Stimulated activated CD8-positive, alpha-beta memory T cell treated with anti-CD3 and anti-CD28 coated beads, Interleukin-2, amount 100 ng/mL, for 1 hour (primary cell): ENCODE data around the gene OR9K2.
"Not testable (repeated sequence)": the region's sequence is repeated elsewhere in the genome, so short reads cannot be mapped to it uniquely, and the experiment has no call there.

ENCODE experiments used
- DNase-seq, 2 donors: peaks; one replicate each; pipeline ENCODE4 v3.0.0-alpha.2; 2020; ENCODE audit warnings: low read depth in 2 of 2

OR9K2 gene

GRCh38 chr12:55126106-55126505, at the start of gene OR9K2:
TSS of gene OR9K2 (plus strand) at chr12:55126406. CDS start at chr12:55129835, 3,429 bp downstream.
- no peak for DNase-seq

GRCh38 chr12:55092579-55092978, 33.6 kb upstream of the OR9K2 start:
- no peak for DNase-seq

- DNase-seq: no peak
Measured at GRCh38 chr12:55112378-55112875, 13.8 kb upstream of the OR9K2 start.

GRCh38 chr12:55116152-55116551, 10.1 kb upstream of the OR9K2 start:
- no peak for DNase-seq

- no peak for DNase-seq
Measured at GRCh38 chr12:55132816-55133215, 6.6 kb downstream of the OR9K2 start.

- peak in 1 of 2 donors; percentile 1 for DNase-seq
Measured at GRCh38 chr12:55142669-55143565, 16.7 kb downstream of the OR9K2 start.

- no peak for DNase-seq
Measured at GRCh38 chr12:55143566-55143870, 17.3 kb downstream of the OR9K2 start.

- DNase-seq: not testable (repeated sequence)
Measured at GRCh38 chr12:55167010-55167640, 40.9 kb downstream of the OR9K2 start.

GRCh38 chr12:55171445-55171844, 45.2 kb downstream of the OR9K2 start:
- no peak for DNase-seq

GRCh38 chr12:55171846-55172245, 45.6 kb downstream of the OR9K2 start:
- not testable (repeated sequence) for DNase-seq

- no peak for DNase-seq
Measured at GRCh38 chr12:55172686-55173085, 46.5 kb downstream of the OR9K2 start.

- no peak for DNase-seq
Measured at GRCh38 chr12:55173456-55173855, 47.2 kb downstream of the OR9K2 start.
